ENCODE data around the gene GATAD2B. TPM values are rescaled to one million over a fixed set of nuclear protein-coding genes. Genes with fewer than 3 reads are reported as not detected.
A peak's percentile ranks its signal among the peaks of the same experiment; 100 is the strongest.

GATAD2B gene
- total and polyA plus RNA-seq, 2 experiments from 2014 or later = 5.4 to 11.7 TPM

DNA sequence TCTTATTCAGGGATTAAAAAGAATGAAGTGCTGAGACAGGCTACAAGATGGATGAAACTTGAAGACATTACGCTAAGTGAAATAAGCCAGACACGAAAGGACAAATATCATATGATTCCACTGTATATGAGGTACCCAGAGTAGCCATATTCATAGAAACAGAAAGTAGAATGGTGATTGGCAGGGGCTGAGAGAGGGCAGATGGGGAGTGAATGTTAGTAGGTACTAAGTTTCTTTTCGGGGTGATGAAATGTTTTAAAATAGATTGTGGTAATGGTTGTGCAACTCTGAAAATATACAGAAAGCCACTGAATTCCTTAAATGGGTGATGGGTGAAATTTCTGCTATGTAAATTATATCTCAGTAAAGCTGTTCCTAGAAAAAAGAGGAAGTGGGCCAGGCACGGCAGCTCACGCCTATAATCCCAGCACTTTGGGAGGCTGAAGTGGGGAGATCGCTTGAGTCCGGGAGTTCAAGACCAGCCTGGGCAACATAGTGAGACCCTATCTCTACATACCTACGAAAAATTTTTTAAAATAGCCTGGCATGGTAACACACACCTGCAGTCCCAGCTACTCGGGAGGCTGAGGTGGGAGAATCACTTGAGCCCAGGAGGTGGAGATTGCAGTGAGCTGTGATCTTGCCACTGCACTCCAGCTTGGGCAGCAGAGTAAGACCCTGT, 131.7 kb downstream of the GATAD2B start:
- H3K36me3 ChIP-seq (replicated peaks; ENCODE audit: insufficient read depth, low read depth) = no peaks in the 10 kb centered on the region
- H3K27me3 ChIP-seq = no peaks in the 10 kb centered on the region
- peak overlapping the region; percentile 95 for H3K27ac ChIP-seq
- no peaks in the 10 kb centered on the region for H4K20me1 ChIP-seq (ENCODE audit: insufficient read depth, poor library complexity, severe bottlenecking)
- 81% methylated on average over 9 of the region's 9 CpGs for WGBS (ENCODE audit: low lambda C conversion rate, missing lambda C conversion rate)
- no peak for TF ChIP-seq EZH2 (IDR thresholded peaks at IDR 0.05; ENCODE audit: borderline replicate concordance)
- H3K4me1 ChIP-seq (ENCODE audit: insufficient read depth) = no peaks in the 10 kb centered on the region
- H2AFZ ChIP-seq = peak overlapping the region; percentile 37
- H3K4me3 ChIP-seq = no peak overlapping the region
- H3K79me2 ChIP-seq = no peaks in the 10 kb centered on the region
- peak overlapping the region; percentile 70 for H3K4me2 ChIP-seq
- no peaks in the 10 kb centered on the region for H3K9me2 ChIP-seq (replicated peaks; ENCODE audit: insufficient read depth)
- peak; percentile 56 for DNase-seq (ENCODE audit: low spot score)
- no peaks in the 10 kb centered on the region for H3K9me3 ChIP-seq (ENCODE audit: low read depth)

DNA sequence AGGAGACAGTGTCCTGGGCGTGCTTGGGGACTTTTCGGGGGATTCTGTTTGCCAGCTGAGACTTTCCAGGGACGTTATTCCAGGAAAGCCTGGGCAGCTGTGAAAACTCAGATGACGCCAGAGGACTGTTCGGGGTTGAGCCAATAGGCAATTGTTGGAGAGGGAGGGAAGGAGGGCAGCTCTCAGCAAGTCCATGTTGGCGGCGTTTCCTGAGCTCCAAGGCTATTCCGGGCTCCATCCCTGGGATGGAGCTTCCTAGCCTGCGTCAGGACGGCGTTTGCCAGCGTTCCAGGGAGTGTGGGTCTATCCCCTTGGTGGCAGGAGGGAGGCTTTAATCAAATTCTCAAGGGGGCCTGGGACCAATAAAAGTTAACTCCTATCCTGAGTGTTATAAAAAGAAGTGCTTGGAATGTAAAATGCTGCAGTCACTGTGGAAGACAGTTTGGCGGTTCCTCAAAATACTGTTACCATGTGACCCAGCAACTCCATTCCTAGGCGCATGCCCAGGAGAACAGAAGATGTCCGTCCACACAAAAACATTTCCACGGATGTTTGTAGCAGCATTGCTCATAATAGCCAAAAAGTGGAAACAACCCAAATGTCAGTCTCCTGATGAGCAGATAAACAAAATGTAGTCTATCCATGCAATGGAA, 132.3 kb downstream of the GATAD2B start:
- no peaks in the 10 kb centered on the region for H4K20me1 ChIP-seq (ENCODE audit: insufficient read depth, poor library complexity, severe bottlenecking)
- 49% methylated on average over 15 of the region's 16 CpGs for WGBS (ENCODE audit: low lambda C conversion rate, missing lambda C conversion rate)
- no peak overlapping the region for H3K4me3 ChIP-seq
- no peaks in the 10 kb centered on the region for H3K9me2 ChIP-seq (replicated peaks; ENCODE audit: insufficient read depth)
- H3K4me2 ChIP-seq = peak overlapping the region; percentile 70
- H3K4me1 ChIP-seq (ENCODE audit: insufficient read depth) = no peaks in the 10 kb centered on the region
- peak overlapping the region; percentile 95 for H3K27ac ChIP-seq
- H2AFZ ChIP-seq = peak overlapping the region; percentile 37
- peak; percentile 76 for DNase-seq (ENCODE audit: low spot score)
- H3K36me3 ChIP-seq (replicated peaks; ENCODE audit: insufficient read depth, low read depth) = no peaks in the 10 kb centered on the region
- H3K9me3 ChIP-seq (ENCODE audit: low read depth) = no peaks in the 10 kb centered on the region
- TF ChIP-seq EZH2phosphoT487 (IDR thresholded peaks at IDR 0.05; ENCODE audit: low read depth, severe bottlenecking, unreplicated experiment) = no peak
- TF ChIP-seq, protein P1, sequence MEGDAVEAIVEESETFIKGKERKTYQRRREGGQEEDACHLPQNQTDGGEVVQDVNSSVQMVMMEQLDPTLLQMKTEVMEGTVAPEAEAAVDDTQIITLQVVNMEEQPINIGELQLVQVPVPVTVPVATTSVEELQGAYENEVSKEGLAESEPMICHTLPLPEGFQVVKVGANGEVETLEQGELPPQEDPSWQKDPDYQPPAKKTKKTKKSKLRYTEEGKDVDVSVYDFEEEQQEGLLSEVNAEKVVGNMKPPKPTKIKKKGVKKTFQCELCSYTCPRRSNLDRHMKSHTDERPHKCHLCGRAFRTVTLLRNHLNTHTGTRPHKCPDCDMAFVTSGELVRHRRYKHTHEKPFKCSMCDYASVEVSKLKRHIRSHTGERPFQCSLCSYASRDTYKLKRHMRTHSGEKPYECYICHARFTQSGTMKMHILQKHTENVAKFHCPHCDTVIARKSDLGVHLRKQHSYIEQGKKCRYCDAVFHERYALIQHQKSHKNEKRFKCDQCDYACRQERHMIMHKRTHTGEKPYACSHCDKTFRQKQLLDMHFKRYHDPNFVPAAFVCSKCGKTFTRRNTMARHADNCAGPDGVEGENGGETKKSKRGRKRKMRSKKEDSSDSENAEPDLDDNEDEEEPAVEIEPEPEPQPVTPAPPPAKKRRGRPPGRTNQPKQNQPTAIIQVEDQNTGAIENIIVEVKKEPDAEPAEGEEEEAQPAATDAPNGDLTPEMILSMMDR (IDR thresholded peaks at IDR 0.05; ENCODE audit: poor library complexity) = no peak
- no peak for TF ChIP-seq EZH2 (IDR thresholded peaks at IDR 0.05; ENCODE audit: borderline replicate concordance)
- H3K79me2 ChIP-seq = no peaks in the 10 kb centered on the region
- H3K27me3 ChIP-seq = no peaks in the 10 kb centered on the region

DNA sequence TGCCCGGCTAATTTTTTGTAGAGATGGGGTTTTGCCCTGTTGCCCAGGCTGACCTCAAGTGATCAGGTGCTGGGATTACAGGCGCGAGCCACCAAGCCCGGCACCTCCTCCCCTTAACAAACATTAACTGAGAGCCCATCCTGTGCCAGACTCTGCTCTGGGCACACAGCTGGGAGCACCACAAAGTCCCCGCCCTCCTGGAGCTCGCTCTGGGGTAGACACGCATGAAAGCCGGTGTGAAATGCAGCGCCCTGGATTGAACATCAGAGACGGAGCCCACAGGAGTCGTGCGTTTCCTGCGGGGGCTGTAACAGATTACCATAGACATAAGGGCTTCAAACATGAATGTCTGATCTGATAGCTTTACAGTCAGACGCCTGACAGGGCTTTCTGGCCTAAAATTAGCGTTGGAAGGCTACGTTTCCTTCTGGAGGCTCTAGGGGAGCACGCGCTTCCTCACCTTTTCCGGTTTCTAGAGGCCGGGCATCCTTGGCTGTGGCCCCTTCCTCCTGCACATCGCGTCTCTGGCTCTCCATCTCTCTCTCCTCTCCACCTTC, 133.2 kb downstream of the GATAD2B start:
- Histone ChIP-seq H3K4me3 (no peak overlapping the region), H3K4me1 (ENCODE audit: insufficient read depth) (no peaks in the 10 kb centered on the region), H3K9me2 (replicated peaks; ENCODE audit: insufficient read depth) (no peaks in the 10 kb centered on the region), H4K20me1 (ENCODE audit: insufficient read depth, poor library complexity, severe bottlenecking) (no peaks in the 10 kb centered on the region), H3K9me3 (ENCODE audit: low read depth) (no peaks in the 10 kb centered on the region), H3K79me2 (no peaks in the 10 kb centered on the region), H3K36me3 (replicated peaks; ENCODE audit: insufficient read depth, low read depth) (no peaks in the 10 kb centered on the region), H3K27me3 (no peaks in the 10 kb centered on the region), H3K27ac (peak overlapping the region; percentile 95), H3K4me2 (peak overlapping the region; percentile 70), H2AFZ (no peak overlapping the region)
- TF ChIP-seq EZH2 (IDR thresholded peaks at IDR 0.05; ENCODE audit: borderline replicate concordance) (no peak), EZH2phosphoT487 (IDR thresholded peaks at IDR 0.05; ENCODE audit: low read depth, severe bottlenecking, unreplicated experiment) (no peak)
- TF ChIP-seq, protein P1 (IDR thresholded peaks at IDR 0.05; ENCODE audit: poor library complexity) = no peak
- peak; percentile 3 for DNase-seq (ENCODE audit: low spot score)
- 81% methylated on average over 22 of the region's 22 CpGs for WGBS (ENCODE audit: low lambda C conversion rate, missing lambda C conversion rate)

Data from hepatocyte (in vitro differentiated cells).